GM23338 (cell line): ENCODE data around the gene SIVA1.

ENCODE experiments used
- CREB1 ChIP-seq: fragments of 250-450 bp; sonication (Bioruptor Pico); IDR thresholded peaks from 2 replicates; pipeline ENCODE4 v1.5.0; 2020; ENCODE audit warnings: low read depth, mild to moderate bottlenecking, moderate library complexity
- EZH2 ChIP-seq: fragments of 200-600 bp; sonication (generic); IDR thresholded peaks from one replicate; pipeline ENCODE4 v1.8.0; 2017; ENCODE audit warnings: antibody characterized with exemption, mild to moderate bottlenecking, low read depth; ENCODE audit not compliant: unreplicated experiment
- JUNB ChIP-seq: IDR thresholded peaks from one replicate; pipeline ENCODE4 v1.6.1; 2016; ENCODE audit warnings: antibody characterized with exemption; ENCODE audit not compliant: unreplicated experiment
- POLR2AphosphoS5 ChIP-seq: IDR thresholded peaks from 2 replicates; pipeline ENCODE4 v1.6.1; 2016; ENCODE audit warnings: antibody characterized with exemption, low read depth
- ZNF114 ChIP-seq: fragments of 250-450 bp; sonication (Bioruptor Pico); IDR thresholded peaks from 2 replicates; pipeline ENCODE4 v1.5.0; 2020; ENCODE audit warnings: mild to moderate bottlenecking, moderate library complexity
- ZNF331 ChIP-seq: fragments of 250-450 bp; sonication (Bioruptor Pico); IDR thresholded peaks from 2 replicates; pipeline ENCODE4 v1.5.0; 2020; ENCODE audit warnings: low read depth, mild to moderate bottlenecking, moderate library complexity
- TF ChIP-seq, protein P1 (sequence below), 2 experiments: fragments of 200-600 bp in 1 of 2; sonication (generic) in 1 of 2; conservative IDR thresholded peaks; 2 replicates each; pipeline versions ENCODE4 v1.5.1 to v1.6.1; 2016 to 2017; ENCODE audit warnings: antibody characterized with exemption in 2 of 2, low read depth in 2 of 2, mild to moderate bottlenecking in 2 of 2, moderate library complexity in 1 of 2
- TF ChIP-seq, protein P2 (sequence below): IDR thresholded peaks from one replicate; pipeline ENCODE4 v1.6.1; 2018; ENCODE audit warnings: antibody characterized with exemption; ENCODE audit not compliant: unreplicated experiment
- TF ChIP-seq, protein P3 (sequence below): IDR thresholded peaks from 2 replicates; pipeline ENCODE4 v1.6.1; 2016; ENCODE audit warnings: antibody characterized with exemption

DNA sequence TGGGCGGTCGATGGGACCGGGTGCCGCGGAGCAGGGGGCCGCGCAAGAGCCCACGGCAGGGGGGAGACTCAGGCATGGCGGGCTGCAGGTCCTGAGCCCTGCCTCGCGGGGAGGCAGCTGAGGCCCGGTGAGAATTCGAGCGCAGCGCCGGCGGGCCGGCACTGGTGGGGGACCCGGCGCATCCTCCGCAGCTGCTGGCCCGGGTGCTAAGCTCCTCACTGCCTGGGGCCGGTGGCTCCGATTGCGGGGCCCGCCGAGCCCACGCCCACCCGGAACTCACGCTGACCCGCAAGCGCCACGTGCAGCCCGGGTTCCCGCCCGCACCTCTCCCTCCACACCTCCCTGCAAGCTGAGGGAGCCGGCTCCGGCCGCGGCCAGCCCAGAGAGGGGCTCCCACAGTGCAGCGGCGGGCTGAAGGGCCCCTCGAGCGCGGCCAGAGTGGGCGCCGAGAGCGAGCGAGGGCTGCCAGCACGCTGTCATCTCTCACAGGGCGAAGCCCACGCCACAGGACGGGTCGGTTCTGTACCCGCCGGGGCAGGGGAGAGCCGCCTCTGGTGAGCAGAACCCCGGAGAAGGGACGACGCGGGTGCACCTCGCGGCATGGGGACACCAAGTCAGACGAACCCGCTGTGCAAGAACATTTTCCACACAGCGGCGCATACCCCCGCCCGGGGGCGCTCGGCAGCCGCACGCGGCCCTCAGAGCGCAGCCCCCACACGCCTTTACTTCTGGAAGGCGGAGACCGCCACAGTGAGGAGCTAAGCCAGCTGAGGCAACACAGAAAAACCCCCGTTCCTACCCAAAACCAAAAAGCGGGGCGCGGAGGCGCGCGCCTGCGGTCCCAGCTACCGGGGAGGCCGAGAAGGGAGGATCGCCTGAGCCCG is 1.2 kb upstream of the SIVA1 start:
- TF ChIP-seq EZH2 (no peak), ZNF331 (no peak), CREB1 (CRISPR knock-in tag) (no peak), JUNB (no peak), POLR2AphosphoS5 (no peak), ZNF114 (no peak)
- TF ChIP-seq, protein P1, sequence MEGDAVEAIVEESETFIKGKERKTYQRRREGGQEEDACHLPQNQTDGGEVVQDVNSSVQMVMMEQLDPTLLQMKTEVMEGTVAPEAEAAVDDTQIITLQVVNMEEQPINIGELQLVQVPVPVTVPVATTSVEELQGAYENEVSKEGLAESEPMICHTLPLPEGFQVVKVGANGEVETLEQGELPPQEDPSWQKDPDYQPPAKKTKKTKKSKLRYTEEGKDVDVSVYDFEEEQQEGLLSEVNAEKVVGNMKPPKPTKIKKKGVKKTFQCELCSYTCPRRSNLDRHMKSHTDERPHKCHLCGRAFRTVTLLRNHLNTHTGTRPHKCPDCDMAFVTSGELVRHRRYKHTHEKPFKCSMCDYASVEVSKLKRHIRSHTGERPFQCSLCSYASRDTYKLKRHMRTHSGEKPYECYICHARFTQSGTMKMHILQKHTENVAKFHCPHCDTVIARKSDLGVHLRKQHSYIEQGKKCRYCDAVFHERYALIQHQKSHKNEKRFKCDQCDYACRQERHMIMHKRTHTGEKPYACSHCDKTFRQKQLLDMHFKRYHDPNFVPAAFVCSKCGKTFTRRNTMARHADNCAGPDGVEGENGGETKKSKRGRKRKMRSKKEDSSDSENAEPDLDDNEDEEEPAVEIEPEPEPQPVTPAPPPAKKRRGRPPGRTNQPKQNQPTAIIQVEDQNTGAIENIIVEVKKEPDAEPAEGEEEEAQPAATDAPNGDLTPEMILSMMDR (conservative IDR thresholded peaks at IDR 0.05; ENCODE audit: low read depth in 2 of 2) = no peak
- TF ChIP-seq, protein P2, sequence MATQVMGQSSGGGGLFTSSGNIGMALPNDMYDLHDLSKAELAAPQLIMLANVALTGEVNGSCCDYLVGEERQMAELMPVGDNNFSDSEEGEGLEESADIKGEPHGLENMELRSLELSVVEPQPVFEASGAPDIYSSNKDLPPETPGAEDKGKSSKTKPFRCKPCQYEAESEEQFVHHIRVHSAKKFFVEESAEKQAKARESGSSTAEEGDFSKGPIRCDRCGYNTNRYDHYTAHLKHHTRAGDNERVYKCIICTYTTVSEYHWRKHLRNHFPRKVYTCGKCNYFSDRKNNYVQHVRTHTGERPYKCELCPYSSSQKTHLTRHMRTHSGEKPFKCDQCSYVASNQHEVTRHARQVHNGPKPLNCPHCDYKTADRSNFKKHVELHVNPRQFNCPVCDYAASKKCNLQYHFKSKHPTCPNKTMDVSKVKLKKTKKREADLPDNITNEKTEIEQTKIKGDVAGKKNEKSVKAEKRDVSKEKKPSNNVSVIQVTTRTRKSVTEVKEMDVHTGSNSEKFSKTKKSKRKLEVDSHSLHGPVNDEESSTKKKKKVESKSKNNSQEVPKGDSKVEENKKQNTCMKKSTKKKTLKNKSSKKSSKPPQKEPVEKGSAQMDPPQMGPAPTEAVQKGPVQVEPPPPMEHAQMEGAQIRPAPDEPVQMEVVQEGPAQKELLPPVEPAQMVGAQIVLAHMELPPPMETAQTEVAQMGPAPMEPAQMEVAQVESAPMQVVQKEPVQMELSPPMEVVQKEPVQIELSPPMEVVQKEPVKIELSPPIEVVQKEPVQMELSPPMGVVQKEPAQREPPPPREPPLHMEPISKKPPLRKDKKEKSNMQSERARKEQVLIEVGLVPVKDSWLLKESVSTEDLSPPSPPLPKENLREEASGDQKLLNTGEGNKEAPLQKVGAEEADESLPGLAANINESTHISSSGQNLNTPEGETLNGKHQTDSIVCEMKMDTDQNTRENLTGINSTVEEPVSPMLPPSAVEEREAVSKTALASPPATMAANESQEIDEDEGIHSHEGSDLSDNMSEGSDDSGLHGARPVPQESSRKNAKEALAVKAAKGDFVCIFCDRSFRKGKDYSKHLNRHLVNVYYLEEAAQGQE = no peak
- TF ChIP-seq, protein P3, sequence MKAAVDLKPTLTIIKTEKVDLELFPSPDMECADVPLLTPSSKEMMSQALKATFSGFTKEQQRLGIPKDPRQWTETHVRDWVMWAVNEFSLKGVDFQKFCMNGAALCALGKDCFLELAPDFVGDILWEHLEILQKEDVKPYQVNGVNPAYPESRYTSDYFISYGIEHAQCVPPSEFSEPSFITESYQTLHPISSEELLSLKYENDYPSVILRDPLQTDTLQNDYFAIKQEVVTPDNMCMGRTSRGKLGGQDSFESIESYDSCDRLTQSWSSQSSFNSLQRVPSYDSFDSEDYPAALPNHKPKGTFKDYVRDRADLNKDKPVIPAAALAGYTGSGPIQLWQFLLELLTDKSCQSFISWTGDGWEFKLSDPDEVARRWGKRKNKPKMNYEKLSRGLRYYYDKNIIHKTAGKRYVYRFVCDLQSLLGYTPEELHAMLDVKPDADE = no peak
